Neural cell (in vitro differentiated cells): Measurements from ENCODE around the gene PTPRG. TPM values are rescaled to one million over a fixed set of nuclear protein-coding genes. Genes with fewer than 3 reads are reported as not detected.

Experiments used
- H2AFZ ChIP-seq: fragments of 200-600, 300-800 bp; sonication (generic), shearing (Covaris generic); 2 replicates; pipeline ENCODE4 v1.6.0; 2014; ENCODE audit warnings: low read depth, mild to moderate bottlenecking, antibody characterized with exemption, low read length, moderate library complexity
- H3F3A ChIP-seq: fragments of 200-600 bp; shearing (Covaris generic); 2 replicates; pipeline ENCODE4 v1.6.1; 2016; ENCODE audit warnings: mild to moderate bottlenecking, moderate library complexity, mixed read lengths, antibody characterized with exemption, low read length; ENCODE audit not compliant: insufficient read depth, poor library complexity, severe bottlenecking
- H3K27ac ChIP-seq: fragments of 200-600, 300-800 bp; sonication (generic), shearing (Covaris generic); 2 replicates; pipeline ENCODE4 v1.5.1; 2014; ENCODE audit warnings: mild to moderate bottlenecking, low read length, moderate library complexity
- H3K27me3 ChIP-seq: fragments of 300-800, 200-600 bp; sonication (generic), shearing (Covaris generic); 2 replicates; pipeline ENCODE4 v1.6.0; 2014; ENCODE audit warnings: mild to moderate bottlenecking, low read depth, low read length, moderate library complexity; ENCODE audit not compliant: insufficient read depth
- H3K36me3 ChIP-seq: fragments of 300-800, 200-600 bp; sonication (generic), shearing (Covaris generic); 2 replicates; pipeline ENCODE4 v1.5.1; 2014; ENCODE audit warnings: mild to moderate bottlenecking, antibody characterized with exemption, low read length, moderate library complexity; ENCODE audit not compliant: insufficient read depth
- H3K4me2 ChIP-seq: fragments of 300-800, 200-600 bp; sonication (generic), shearing (Covaris generic); 2 replicates; pipeline ENCODE4 v1.6.0; 2014; ENCODE audit warnings: mild to moderate bottlenecking, low read length
- H3K4me3 ChIP-seq: fragments of 300-800, 200-600 bp; sonication (generic), shearing (Covaris generic); 2 replicates; pipeline ENCODE4 v1.5.1; 2014; ENCODE audit warnings: mild to moderate bottlenecking, low read length, moderate library complexity
- H3K79me2 ChIP-seq: fragments of 200-600 bp; shearing (Covaris generic); replicated peaks from 2 replicates; pipeline ENCODE4 v1.6.0; 2014; ENCODE audit warnings: mild to moderate bottlenecking, low read length, moderate library complexity; ENCODE audit not compliant: insufficient read depth
- H3K9ac ChIP-seq: fragments of 300-800, 200-600 bp; sonication (generic), shearing (Covaris generic); 2 replicates; pipeline ENCODE4 v1.6.1; 2016; ENCODE audit warnings: mild to moderate bottlenecking, low read length, mixed read lengths
- H3K9me2 ChIP-seq: fragments of 200-600 bp; shearing (Covaris generic); 2 replicates; pipeline ENCODE4 v1.6.1; 2016; ENCODE audit warnings: mild to moderate bottlenecking, low read length, mixed read lengths; ENCODE audit not compliant: insufficient read depth
- H3K9me3 ChIP-seq: fragments of 200-600, 300-800 bp; sonication (generic), shearing (Covaris generic); 2 replicates; pipeline ENCODE4 v1.6.1; 2016; ENCODE audit warnings: mild to moderate bottlenecking, mixed run types, low read length, moderate library complexity, mixed read lengths
- H4K20me1 ChIP-seq: fragments of 200-600 bp; shearing (Covaris generic); 2 replicates; pipeline ENCODE4 v1.6.1; 2016; ENCODE audit warnings: mild to moderate bottlenecking, mixed run types; ENCODE audit not compliant: insufficient read depth
- EP300 ChIP-seq: fragments of 450-650 bp; conservative IDR thresholded peaks from 2 replicates; pipeline ENCODE4 v1.6.1; 2014; ENCODE audit warnings: antibody characterized with exemption, mild to moderate bottlenecking, moderate library complexity; ENCODE audit not compliant: poor library complexity, severe bottlenecking
- EZH2 ChIP-seq: fragments of 200-600, 300-800 bp; shearing (Covaris generic), sonication (generic); IDR thresholded peaks from 2 replicates; pipeline ENCODE4 v1.6.1; 2014; ENCODE audit warnings: antibody characterized with exemption, low read length, borderline replicate concordance, mild to moderate bottlenecking; ENCODE audit not compliant: insufficient read depth, poor library complexity, severe bottlenecking
- MXI1 ChIP-seq: fragments of 450-650 bp; conservative IDR thresholded peaks from 2 replicates; pipeline ENCODE4 v1.6.1; 2014; ENCODE audit warnings: antibody characterized with exemption, mild to moderate bottlenecking; ENCODE audit not compliant: poor library complexity, severe bottlenecking
- POLR2AphosphoS5 ChIP-seq: IDR thresholded peaks from 2 replicates; pipeline ENCODE4 v1.6.1; 2012
- RAD21 ChIP-seq: fragments of 450-650 bp; conservative IDR thresholded peaks from 2 replicates; pipeline ENCODE4 v1.6.1; 2014; ENCODE audit warnings: antibody characterized with exemption, mild to moderate bottlenecking, moderate library complexity
- SMC3 ChIP-seq: fragments of 450-650 bp; conservative IDR thresholded peaks from 2 replicates; pipeline ENCODE4 v1.6.1; 2014; ENCODE audit warnings: antibody characterized with exemption, mild to moderate bottlenecking, moderate library complexity; ENCODE audit not compliant: poor library complexity
- TAF1 ChIP-seq: IDR thresholded peaks from 2 replicates; pipeline ENCODE4 v1.6.1; 2012; ENCODE audit warnings: low read depth
- polyA plus RNA-seq: library from polyadenylated mRNA; depleted of rRNA; stranded (reverse); fragments of >200 nt; gene quantifications from 2 replicates; pipeline ENCODE4 v1.2.3, GENCODE V29; 2014
- TF ChIP-seq, protein P1 (sequence below): fragments of 450-650 bp; IDR thresholded peaks from 2 replicates; pipeline ENCODE4 v1.5.1; 2014; ENCODE audit warnings: antibody characterized with exemption, mild to moderate bottlenecking, moderate library complexity; ENCODE audit not compliant: poor library complexity, severe bottlenecking
- TF ChIP-seq, protein P2 (sequence below): IDR thresholded peaks from 2 replicates; pipeline ENCODE4 v1.6.1; 2012; ENCODE audit warnings: borderline replicate concordance

Gene PTPRG
- polyA plus RNA-seq, 1 donor from 2014 or later, result 33.1 TPM

DNA sequence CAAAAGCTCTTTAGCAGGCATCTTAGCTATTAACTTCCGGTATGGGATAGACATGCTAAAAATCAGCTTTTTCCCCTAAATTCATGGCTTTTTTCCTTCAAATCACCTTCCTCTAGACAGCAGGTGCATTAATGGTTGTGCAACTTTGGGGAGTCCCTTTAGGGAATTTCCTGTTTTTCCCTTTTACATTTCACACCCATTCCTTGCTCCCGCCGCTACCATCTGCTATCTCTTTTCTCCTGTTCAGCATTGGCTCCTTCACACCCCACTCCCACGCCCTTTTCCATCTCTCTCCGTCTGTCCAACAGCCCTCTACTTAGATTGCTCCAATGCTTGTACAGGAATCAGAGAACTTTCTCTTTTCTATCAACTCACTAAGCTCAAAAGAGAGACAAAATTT is 768.6 kb downstream of the PTPRG start:
- Histone ChIP-seq H3K36me3 (peaks cover 7% of the 10 kb centered on the region), H3K27me3 (no peaks in the 10 kb centered on the region), H3K4me2 (no peak overlapping the region), H4K20me1 (no peaks in the 10 kb centered on the region), H3F3A (no peaks in the 10 kb centered on the region), H3K9ac (no peak overlapping the region), H3K9me3 (no peaks in the 10 kb centered on the region), H3K79me2 (no peaks in the 10 kb centered on the region), H3K27ac (no peak overlapping the region), H3K4me3 (no peak overlapping the region), H3K9me2 (no peaks in the 10 kb centered on the region), H2AFZ (no peak overlapping the region)
- TF ChIP-seq, protein P1, sequence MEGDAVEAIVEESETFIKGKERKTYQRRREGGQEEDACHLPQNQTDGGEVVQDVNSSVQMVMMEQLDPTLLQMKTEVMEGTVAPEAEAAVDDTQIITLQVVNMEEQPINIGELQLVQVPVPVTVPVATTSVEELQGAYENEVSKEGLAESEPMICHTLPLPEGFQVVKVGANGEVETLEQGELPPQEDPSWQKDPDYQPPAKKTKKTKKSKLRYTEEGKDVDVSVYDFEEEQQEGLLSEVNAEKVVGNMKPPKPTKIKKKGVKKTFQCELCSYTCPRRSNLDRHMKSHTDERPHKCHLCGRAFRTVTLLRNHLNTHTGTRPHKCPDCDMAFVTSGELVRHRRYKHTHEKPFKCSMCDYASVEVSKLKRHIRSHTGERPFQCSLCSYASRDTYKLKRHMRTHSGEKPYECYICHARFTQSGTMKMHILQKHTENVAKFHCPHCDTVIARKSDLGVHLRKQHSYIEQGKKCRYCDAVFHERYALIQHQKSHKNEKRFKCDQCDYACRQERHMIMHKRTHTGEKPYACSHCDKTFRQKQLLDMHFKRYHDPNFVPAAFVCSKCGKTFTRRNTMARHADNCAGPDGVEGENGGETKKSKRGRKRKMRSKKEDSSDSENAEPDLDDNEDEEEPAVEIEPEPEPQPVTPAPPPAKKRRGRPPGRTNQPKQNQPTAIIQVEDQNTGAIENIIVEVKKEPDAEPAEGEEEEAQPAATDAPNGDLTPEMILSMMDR, result no peak
- TF ChIP-seq EZH2 (no peak), RAD21 (no peak), TAF1 (no peak), MXI1 (no peak), POLR2AphosphoS5 (no peak), EP300 (no peak), SMC3 (no peak)
- TF ChIP-seq, protein P2, sequence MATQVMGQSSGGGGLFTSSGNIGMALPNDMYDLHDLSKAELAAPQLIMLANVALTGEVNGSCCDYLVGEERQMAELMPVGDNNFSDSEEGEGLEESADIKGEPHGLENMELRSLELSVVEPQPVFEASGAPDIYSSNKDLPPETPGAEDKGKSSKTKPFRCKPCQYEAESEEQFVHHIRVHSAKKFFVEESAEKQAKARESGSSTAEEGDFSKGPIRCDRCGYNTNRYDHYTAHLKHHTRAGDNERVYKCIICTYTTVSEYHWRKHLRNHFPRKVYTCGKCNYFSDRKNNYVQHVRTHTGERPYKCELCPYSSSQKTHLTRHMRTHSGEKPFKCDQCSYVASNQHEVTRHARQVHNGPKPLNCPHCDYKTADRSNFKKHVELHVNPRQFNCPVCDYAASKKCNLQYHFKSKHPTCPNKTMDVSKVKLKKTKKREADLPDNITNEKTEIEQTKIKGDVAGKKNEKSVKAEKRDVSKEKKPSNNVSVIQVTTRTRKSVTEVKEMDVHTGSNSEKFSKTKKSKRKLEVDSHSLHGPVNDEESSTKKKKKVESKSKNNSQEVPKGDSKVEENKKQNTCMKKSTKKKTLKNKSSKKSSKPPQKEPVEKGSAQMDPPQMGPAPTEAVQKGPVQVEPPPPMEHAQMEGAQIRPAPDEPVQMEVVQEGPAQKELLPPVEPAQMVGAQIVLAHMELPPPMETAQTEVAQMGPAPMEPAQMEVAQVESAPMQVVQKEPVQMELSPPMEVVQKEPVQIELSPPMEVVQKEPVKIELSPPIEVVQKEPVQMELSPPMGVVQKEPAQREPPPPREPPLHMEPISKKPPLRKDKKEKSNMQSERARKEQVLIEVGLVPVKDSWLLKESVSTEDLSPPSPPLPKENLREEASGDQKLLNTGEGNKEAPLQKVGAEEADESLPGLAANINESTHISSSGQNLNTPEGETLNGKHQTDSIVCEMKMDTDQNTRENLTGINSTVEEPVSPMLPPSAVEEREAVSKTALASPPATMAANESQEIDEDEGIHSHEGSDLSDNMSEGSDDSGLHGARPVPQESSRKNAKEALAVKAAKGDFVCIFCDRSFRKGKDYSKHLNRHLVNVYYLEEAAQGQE, result no peak

DNA sequence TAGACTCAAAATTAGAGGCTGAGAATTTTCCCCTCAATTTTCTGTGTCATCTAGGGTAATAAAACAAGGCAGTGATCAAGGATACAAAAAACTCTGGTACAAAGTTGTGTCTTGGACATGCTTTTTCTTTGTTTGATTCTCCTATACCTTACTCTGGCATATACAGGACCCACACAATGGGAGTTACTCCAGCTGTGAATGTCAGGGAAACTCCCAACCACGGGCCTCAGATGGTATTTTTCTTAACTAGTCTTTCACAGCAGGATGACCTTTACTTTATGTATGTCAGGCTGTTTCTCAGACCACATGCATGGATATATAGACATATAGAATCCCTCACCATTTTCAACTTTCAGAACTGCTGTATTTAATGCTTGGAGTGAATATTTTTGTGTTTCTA is 770.6 kb downstream of the PTPRG start:
- no peak overlapping the region for H2AFZ ChIP-seq
- H3K9me3 ChIP-seq, result no peaks in the 10 kb centered on the region
- no peaks in the 10 kb centered on the region for H3K9me2 ChIP-seq
- no peak overlapping the region for H3K4me3 ChIP-seq
- H3K27me3 ChIP-seq, result no peaks in the 10 kb centered on the region
- H4K20me1 ChIP-seq, result no peaks in the 10 kb centered on the region
- H3K79me2 ChIP-seq, result no peaks in the 10 kb centered on the region
- TF ChIP-seq, protein P1, result no peak
- TF ChIP-seq, protein P2, result no peak
- TF ChIP-seq RAD21, result no peak
- no peak for TF ChIP-seq POLR2AphosphoS5
- TF ChIP-seq EP300, result no peak
- no peak for TF ChIP-seq TAF1
- no peak for TF ChIP-seq EZH2
- TF ChIP-seq MXI1, result no peak
- TF ChIP-seq SMC3, result no peak
- H3K36me3 ChIP-seq, result peaks cover 7% of the 10 kb centered on the region
- H3K9ac ChIP-seq, result no peak overlapping the region
- no peak overlapping the region for H3K27ac ChIP-seq
- no peaks in the 10 kb centered on the region for H3F3A ChIP-seq
- no peak overlapping the region for H3K4me2 ChIP-seq
